Prostate gland (tissue), 2 donors: ENCODE measurements around the gene SCN5A. TPM values are rescaled to one million over a fixed set of nuclear protein-coding genes. Genes with fewer than 3 reads are reported as not detected.

Experiments
- DNase-seq: peaks from one replicate; pipeline ENCODE4 v3.0.0-alpha.2; 2019; ENCODE audit warnings: low spot score
- H3K27ac ChIP-seq, 2 donors: fragments of 200-600 bp; sonication (generic); 2 replicates each; pipeline ENCODE4 v1.5.1; 2017 to 2019
- H3K27me3 ChIP-seq: fragments of 200-600 bp; sonication (generic); replicated peaks from 2 replicates; pipeline ENCODE4 v1.5.1; 2019; ENCODE audit not compliant: insufficient read depth
- H3K36me3 ChIP-seq, 2 donors: fragments of 200-600 bp; sonication (generic); 1 replicate in 1 of 2; 2 replicates in 1 of 2; pipeline versions ENCODE4 v1.5.1 to v1.8.1; 2017 to 2019
- H3K4me1 ChIP-seq: fragments of 200-600 bp; sonication (generic); replicated peaks from 2 replicates; pipeline ENCODE4 v1.5.1; 2019
- H3K4me3 ChIP-seq, 2 donors: fragments of 200-600 bp; sonication (generic); 2 replicates each; pipeline ENCODE4 v1.5.1; 2017 to 2019
- H3K9me3 ChIP-seq: fragments of 200-600 bp; sonication (generic); 2 replicates; pipeline ENCODE4 v1.5.1; 2017
- CTCF ChIP-seq, 4 experiments: fragments of 200-600 bp in 2 of 4; fragments of 450-650 bp in 2 of 4; sonication (generic) in 2 of 4; IDR thresholded peaks; 1 replicate in 3 of 4; 2 replicates in 1 of 4; pipeline ENCODE4 v1.5.1; 2016 to 2019; ENCODE audit warnings: antibody characterized with exemption in 4 of 4, mild to moderate bottlenecking in 2 of 4, moderate library complexity in 2 of 4
- POLR2A ChIP-seq: fragments of 450-650 bp; IDR thresholded peaks from one replicate; pipeline ENCODE4 v1.6.1; 2016; ENCODE audit warnings: antibody characterized with exemption, mild to moderate bottlenecking
- POLR2AphosphoS5 ChIP-seq: sonication (generic); formaldehyde crosslinking; IDR thresholded peaks from one replicate; pipeline ENCODE4 v1.6.1; 2017; ENCODE audit warnings: antibody characterized with exemption
- WGBS: methylation state at CpG from one replicate; pipeline ENCODE4 v1.1.5; 2018; 5-methylcytosine and 5-hydroxymethylcytosine counted together
- intact Hi-C: fragments of 100-400 bp; cut with DNase I; formaldehyde crosslinking; loops from one replicate; pipeline ENCODE4 v1.14.2; 2022
- total RNA-seq, 2 donors: library from RNA; depleted of rRNA; stranded (reverse); fragments of >200 nt; gene quantifications; one replicate each; pipeline ENCODE4 v1.1.0, GENCODE V29; 2016

The SCN5A gene
- total RNA-seq, 2 donors from 2014 or later: 0.23 to 1.5 TPM

- no peaks in the 10 kb centered on the region for H3K27me3 ChIP-seq
- WGBS: 77% methylated on average over 8 of the region's 8 CpGs
- H3K9me3 ChIP-seq: no peaks in the 10 kb centered on the region
- H3K36me3 ChIP-seq: no peaks in the 10 kb centered on the region
- no peak overlapping the region for H3K4me3 ChIP-seq
- intact Hi-C loops: loop anchor here (5.0 kb wide), 1 partner anchor 113 kb away; no protein-coding TSS in a partner anchor
- no peak for DNase-seq
- H3K4me1 ChIP-seq: no peaks in the 10 kb centered on the region
- TF ChIP-seq CTCF (IDR thresholded peaks at IDR 0.05): no peak
- no peak for TF ChIP-seq POLR2A
- no peak overlapping the region for H3K27ac ChIP-seq
Measured at GRCh38 chr3:38645601-38646000, 3.9 kb downstream of the SCN5A start.

- H3K27ac ChIP-seq: no peak overlapping the region
- no peaks in the 10 kb centered on the region for H3K27me3 ChIP-seq
- H3K4me1 ChIP-seq: no peaks in the 10 kb centered on the region
- 68% methylated on average over 4 of the region's 4 CpGs for WGBS
- no peaks in the 10 kb centered on the region for H3K9me3 ChIP-seq
- no peak overlapping the region for H3K4me3 ChIP-seq
- H3K36me3 ChIP-seq: no peaks in the 10 kb centered on the region
- TF ChIP-seq POLR2AphosphoS5 (no peak), POLR2A (no peak), CTCF (IDR thresholded peaks at IDR 0.05) (no peak)
- intact Hi-C loops: loop anchor here (5.0 kb wide), 1 partner anchor 113 kb away; no protein-coding TSS in a partner anchor
- no peak for DNase-seq
Measured at GRCh38 chr3:38645076-38645475, 4.4 kb downstream of the SCN5A start.

- Histone ChIP-seq H3K36me3 (no peaks in the 10 kb centered on the region), H3K4me1 (no peaks in the 10 kb centered on the region), H3K27ac (no peak overlapping the region), H3K9me3 (no peaks in the 10 kb centered on the region), H3K27me3 (no peaks in the 10 kb centered on the region), H3K4me3 (no peak overlapping the region)
- no peak for DNase-seq
- TF ChIP-seq POLR2A (no peak), POLR2AphosphoS5 (no peak), CTCF (IDR thresholded peaks at IDR 0.05) (no peak)
- intact Hi-C loops: loop anchor here (5.0 kb wide), 1 partner anchor 112 kb away; no protein-coding TSS in a partner anchor
- WGBS: 84% methylated on average over 7 of the region's 7 CpGs
Measured at GRCh38 chr3:38644662-38645053, 4.8 kb downstream of the SCN5A start.

- TF ChIP-seq CTCF (IDR thresholded peaks at IDR 0.05): no peak
- TF ChIP-seq POLR2A: no peak
- TF ChIP-seq POLR2AphosphoS5: no peak
- no peaks in the 10 kb centered on the region for H3K27me3 ChIP-seq
- 93% methylated on average over 7 of the region's 7 CpGs for WGBS
- no peak for DNase-seq
- H3K27ac ChIP-seq: no peak overlapping the region
- H3K9me3 ChIP-seq: no peaks in the 10 kb centered on the region
- H3K4me3 ChIP-seq: no peak overlapping the region
- H3K4me1 ChIP-seq: no peaks in the 10 kb centered on the region
- intact Hi-C loops: no loop called here
- no peaks in the 10 kb centered on the region for H3K36me3 ChIP-seq
Measured at GRCh38 chr3:38644016-38644661, 5.3 kb downstream of the SCN5A start.

- Histone ChIP-seq H3K4me1 (no peaks in the 10 kb centered on the region), H3K9me3 (no peaks in the 10 kb centered on the region), H3K36me3 (no peaks in the 10 kb centered on the region), H3K27me3 (no peaks in the 10 kb centered on the region), H3K4me3 (no peak overlapping the region), H3K27ac (no peak overlapping the region)
- no peak for DNase-seq
- TF ChIP-seq POLR2A: no peak
- TF ChIP-seq POLR2AphosphoS5: no peak
- no peak for TF ChIP-seq CTCF (IDR thresholded peaks at IDR 0.05)
- WGBS: 91% methylated on average over 5 of the region's 5 CpGs
- intact Hi-C loops: no loop called here
Measured at GRCh38 chr3:38643592-38643991, 5.9 kb downstream of the SCN5A start.
